ENCODE results near the gene IFT88. TPM values are rescaled to one million over a fixed set of nuclear protein-coding genes. Genes with fewer than 3 reads are reported as not detected.

Gene IFT88
- total RNA-seq, 1 experiment from 2014 or later, result 5.2 TPM

GRCh38 chr13:20654156-20654555 is 87.2 kb downstream of the IFT88 start:
- Mint-ChIP-seq H3K27ac (no peak overlapping the region), H3K4me1 (no peaks in the 10 kb centered on the region), H3K4me3 (no peak overlapping the region), H3K9me3 (no peaks in the 10 kb centered on the region), H3K36me3 (ENCODE audit: insufficient read depth in 1 of 3, low read depth in 3 of 3) (no peaks in the 10 kb centered on the region), H3K27me3 (ENCODE audit: low read depth) (no peaks in the 10 kb centered on the region)
- no peaks in the 10 kb centered on the region for H3K79me1 ChIP-seq (ENCODE audit: insufficient read depth, low read depth, low read length, poor library complexity, severe bottlenecking)
- H4K5ac ChIP-seq (ENCODE audit: insufficient read length, low read depth, low read length), result no peak overlapping the region
- H2BK20ac ChIP-seq (ENCODE audit: low read depth, low read length, poor library complexity, severe bottlenecking), result no peak overlapping the region
- no peaks in the 10 kb centered on the region for H3K9me3 ChIP-seq (ENCODE audit: control insufficient read depth, low read depth, low read length)
- WGBS (ENCODE audit: extremely low coverage, insufficient read length, low lambda C conversion rate), result no CpG with 5 or more reads among the region's 1 CpG
- no peak for DNase-seq
- no peak overlapping the region for H2AFZ ChIP-seq (ENCODE audit: low read length)
- no peak overlapping the region for H3K4me2 ChIP-seq (ENCODE audit: insufficient read depth, insufficient read length, low read length)
- H4K8ac ChIP-seq (replicated peaks; ENCODE audit: insufficient read length, low read depth, low read length), result no peak overlapping the region
- H2BK15ac ChIP-seq (ENCODE audit: low read depth, low read length), result no peak overlapping the region
- no peak overlapping the region for H3K9ac ChIP-seq (ENCODE audit: extremely low read depth, insufficient read length, low read length)
- H3K18ac ChIP-seq (ENCODE audit: insufficient read length, low read depth, low read length), result no peak overlapping the region
- H3T11ph ChIP-seq (ENCODE audit: low read length), result no peak overlapping the region
- H3K56ac ChIP-seq (ENCODE audit: insufficient read length, low read depth, low read length), result no peak overlapping the region
- no peak overlapping the region for H4K91ac ChIP-seq (ENCODE audit: insufficient read length, low read depth, low read length)
- no peak overlapping the region for H3K14ac ChIP-seq (ENCODE audit: insufficient read depth, low read length)
- H3K23ac ChIP-seq (ENCODE audit: insufficient read length, low read depth, low read length), result no peak overlapping the region
- no peak overlapping the region for H2BK12ac ChIP-seq (ENCODE audit: insufficient read length, low read depth, low read length)
- H3K27me3 ChIP-seq (ENCODE audit: insufficient read depth, low read length), result no peaks in the 10 kb centered on the region
- H4K20me1 ChIP-seq (ENCODE audit: control insufficient read depth, insufficient read depth, insufficient read length), result no peaks in the 10 kb centered on the region
- no peak overlapping the region for H3K4ac ChIP-seq (ENCODE audit: low read depth, low read length)
- H3K4me1 ChIP-seq (ENCODE audit: insufficient read depth, low read length), result no peaks in the 10 kb centered on the region
- H2BK5ac ChIP-seq (ENCODE audit: insufficient read length, low read length), result no peak overlapping the region
- no peaks in the 10 kb centered on the region for H3K79me2 ChIP-seq (ENCODE audit: insufficient read depth, low read length)
- H3K27ac ChIP-seq (ENCODE audit: insufficient read length, low read depth, low read length), result no peak overlapping the region
- H3K23me2 ChIP-seq (ENCODE audit: insufficient read length, low read depth, low read length, poor library complexity, severe bottlenecking), result no peaks in the 10 kb centered on the region
- no peak overlapping the region for H2AK5ac ChIP-seq (ENCODE audit: insufficient read length, low read length)
- no peak for TF ChIP-seq CTCF (conservative IDR thresholded peaks at IDR 0.05)
- no peak overlapping the region for H2BK120ac ChIP-seq (ENCODE audit: low read depth, low read length, poor library complexity, severe bottlenecking)

Data from H9 (cell line).